GM12878 (cell line): ENCODE results near the gene TMEM52. TPM values are rescaled to one million over a fixed set of nuclear protein-coding genes. Genes with fewer than 3 reads are reported as not detected.
A peak's percentile ranks its signal among the peaks of the same experiment; 100 is the strongest.
"Not testable (repeated sequence)": the region's sequence is repeated elsewhere in the genome, so short reads cannot be mapped to it uniquely, and the experiment has no call there.

Source experiments
- ATAC-seq: fragments of 200-7000 bp; cut with Tn5 transposase; 3 replicates; pipeline ENCODE4 v1.9.1; 2020; ENCODE audit warnings: mild to moderate bottlenecking, moderate library complexity
- BruUV-seq: library from RNA; stranded (reverse); fragments of 400-500 nt; replicated peaks from 2 replicates; lab custom pipeline; 2021; lab: Mats Ljungman, UMichigan
- CTCF ChIA-PET: fragments of 300-600 bp; sonication (Branson Sonifier 250); formaldehyde crosslinking; extraction: SDS; loops from one replicate; lab custom pipeline; 2021; ENCODE audit warnings: inconsistent platforms; lab: Yijun Ruan, JAX
- POLR2A ChIA-PET: fragments of 350-600 bp; formaldehyde crosslinking; extraction: SDS; loops from one replicate; lab custom pipeline; 2021; ENCODE audit warnings: inconsistent platforms; lab: Charles Lee
- RAD21 ChIA-PET: fragments of 300-600 bp; sonication (Branson Sonifier 250); formaldehyde crosslinking; loops from one replicate; lab custom pipeline; 2023; ENCODE audit warnings: antibody characterized with exemption; ENCODE audit not compliant: unreplicated experiment; lab: Charles Lee
- SMC1A ChIA-PET: fragments of 300-600 bp; sonication (Branson Sonifier 250); formaldehyde crosslinking; loops from one replicate; lab custom pipeline; 2023; ENCODE audit not compliant: unreplicated experiment, uncharacterized antibody; lab: Charles Lee
- DNase-seq: peaks from one replicate; pipeline ENCODE4 v3.0.0-alpha.2; 2011; ENCODE audit warnings: low read depth, low spot score
- FAIRE-seq: peaks from 3 replicates; lab custom pipeline; 2011; peaks lifted over from hg19 to GRCh38; lab: Jason Lieb, UNC
- H2AFZ ChIP-seq: 2 replicates; pipeline ENCODE4 v1.6.0; 2011; ENCODE audit warnings: low read depth, low read length, control low read depth; ENCODE audit not compliant: control insufficient read depth
- H3K27ac ChIP-seq: 2 replicates; pipeline ENCODE4 v1.5.1; 2011; ENCODE audit warnings: control low read depth; ENCODE audit not compliant: control insufficient read depth, insufficient read depth
- H3K27me3 ChIP-seq, 2 experiments: replicated peaks in 1 of 2; 2 replicates each; pipeline versions ENCODE4 v1.6.0 to v1.6.1; 2011; ENCODE audit warnings: low read length in 1 of 2; ENCODE audit not compliant: control insufficient read depth in 2 of 2, insufficient read depth in 2 of 2
- H3K36me3 ChIP-seq, 2 experiments: 2 replicates each; pipeline ENCODE4 v1.5.1; 2011; ENCODE audit warnings: low read length in 1 of 2; ENCODE audit not compliant: control insufficient read depth in 2 of 2, insufficient read depth in 2 of 2
- H3K4me1 ChIP-seq: 2 replicates; pipeline ENCODE4 v1.6.1; 2011; ENCODE audit warnings: mild to moderate bottlenecking, low read length, moderate library complexity, mixed read lengths; ENCODE audit not compliant: control insufficient read depth, insufficient read depth
- H3K4me2 ChIP-seq: 2 replicates; pipeline ENCODE4 v1.6.0; 2011; ENCODE audit warnings: control low read depth; ENCODE audit not compliant: control insufficient read depth, insufficient read depth
- H3K4me3 ChIP-seq: fragments of 200-600 bp; sonication (generic); 2 replicates; pipeline ENCODE4 v1.5.1; 2016
- H3K79me2 ChIP-seq: 2 replicates; pipeline ENCODE4 v1.6.0; 2011; ENCODE audit warnings: low read length; ENCODE audit not compliant: control insufficient read depth, insufficient read depth
- H3K9ac ChIP-seq: 2 replicates; pipeline ENCODE4 v1.8.0; 2011; ENCODE audit warnings: low read length, control low read depth, mixed read lengths; ENCODE audit not compliant: control insufficient read depth, insufficient read depth
- H3K9me3 ChIP-seq: replicated peaks from 3 replicates; pipeline ENCODE4 v1.5.1; 2011; ENCODE audit warnings: mild to moderate bottlenecking, low read length; ENCODE audit not compliant: control insufficient read depth, insufficient read depth
- H4K20me1 ChIP-seq: 2 replicates; pipeline ENCODE4 v1.6.0; 2011; ENCODE audit not compliant: control insufficient read depth, insufficient read depth
- MLLT1 ChIP-seq: fragments of 450-650 bp; IDR thresholded peaks from 2 replicates; pipeline ENCODE4 v1.6.1; 2016; ENCODE audit warnings: mild to moderate bottlenecking
- POLR2AphosphoS5 ChIP-seq: IDR thresholded peaks from 2 replicates; pipeline ENCODE4 v1.6.1; 2011; ENCODE audit warnings: mild to moderate bottlenecking, low read length, inconsistent platforms
- ZNF687 ChIP-seq: fragments of 450-650 bp; IDR thresholded peaks from 2 replicates; pipeline ENCODE4 v1.6.1; 2017; ENCODE audit warnings: mild to moderate bottlenecking, moderate library complexity
- WGBS: methylation state at CpG from one replicate; pipeline ENCODE4 v1.1.6; 2016; ENCODE audit warnings: low lambda C conversion rate; ENCODE audit not compliant: insufficient replicate concordance, insufficient coverage; ENCODE audit errors: missing lambda C conversion rate; 5-methylcytosine and 5-hydroxymethylcytosine counted together
- in situ Hi-C: fragments of 300-500 bp; cut with MboI; formaldehyde crosslinking; loops from 9 replicates; pipeline ENCODE4 v1.14.3; 2018; ENCODE audit warnings: mixed read lengths
- intact Hi-C: fragments of 100-400 bp; cut with micrococcal nuclease; formaldehyde crosslinking; loops from one replicate; pipeline ENCODE4 v1.14.2; 2022; ENCODE audit not compliant: unreplicated experiment
- polyA plus RNA-seq, 11 experiments: library from polyadenylated mRNA; depleted of rRNA in 4 of 11; unstranded in 6 of 11; stranded (reverse) in 5 of 11; fragments of >200 nt; fragmentation: Nextera tagmentation in 4 of 11; fragmentation: Illumina TruSeq in 1 of 11; extraction: Ambion mirVana in 4 of 11; extraction: Trizol in 1 of 11; gene quantifications; 1 replicate in 1 of 11; 2 replicates in 10 of 11; pipeline versions ENCODE4 v1.2.1 to v1.2.3, GENCODE V29; 2011 to 2016; ENCODE audit warnings: inconsistent platforms in 2 of 11, missing spikeins in 2 of 11, low read depth in 1 of 11
- total RNA-seq, 4 experiments: library from RNA; depleted of rRNA in 3 of 4; stranded (reverse); fragments of >200 nt in 3 of 4; fragmentation: Illumina TruSeq in 1 of 4; extraction: Trizol in 1 of 4; gene quantifications; 2 replicates each; pipeline versions ENCODE4 v1.2.1 to v1.2.3, GENCODE V29; 2013 to 2021

Gene TMEM52
- total and polyA plus RNA-seq, 10 of the 15 experiments (the other 5 are each of a cell fraction or from before 2014, with no cell fraction given): 0.17 to 0.33 (median 0.24) TPM; not detected in 7

DNA sequence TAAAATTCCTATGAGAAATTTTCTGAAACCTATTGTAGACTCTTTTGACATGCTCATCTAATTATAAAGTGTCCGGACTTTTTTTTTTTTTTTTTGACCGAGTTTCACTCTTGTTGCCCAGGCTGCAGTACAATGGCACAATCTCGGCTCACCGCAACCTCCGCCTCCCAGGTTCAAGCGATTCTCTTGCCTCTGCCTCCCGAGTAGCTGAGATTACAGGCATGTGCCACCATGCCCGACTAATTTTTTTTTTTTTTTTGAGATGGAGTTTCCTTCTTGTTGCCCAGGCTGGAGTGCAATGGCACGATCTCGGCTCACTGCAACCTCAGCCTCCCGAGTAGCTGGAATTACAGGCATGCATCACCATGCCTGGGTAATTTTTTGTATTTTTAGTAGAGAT, 35.2 kb downstream of the TMEM52 start:
- Histone ChIP-seq H3K79me2 (peaks cover 87% of the 10 kb centered on the region), H4K20me1 (peaks cover 20% of the 10 kb centered on the region)
- H3K4me1 ChIP-seq, BruUV-seq, H3K36me3 ChIP-seq, H2AFZ ChIP-seq, intact Hi-C loops, H3K27ac ChIP-seq, DNase-seq, H3K9ac ChIP-seq, H3K27me3 ChIP-seq, H3K4me2 ChIP-seq, H3K9me3 ChIP-seq, in situ Hi-C loops, FAIRE-seq, ATAC-seq, H3K4me3 ChIP-seq: not testable (repeated sequence)
- TF ChIP-seq MLLT1: 0 out of 2 replicates have a peak, but pooled peaks have one; percentile 33
- POLR2A ChIA-PET: interaction anchor here (0.7 to 1.0 kb wide), 2 partner anchors 11 to 24 kb away, joined by 4 read pairs; no protein-coding TSS in a partner anchor
- RAD21 ChIA-PET: interaction anchor here (0.7 kb wide), 1 partner anchor 15 kb away, joined by 3 read pairs; no protein-coding TSS in a partner anchor
- 57% methylated on average over 10 of the region's 11 CpGs for WGBS
- CTCF ChIA-PET: interaction anchor here (0.7 to 1.9 kb wide), 3 partner anchors 14 to 107 kb away, joined by 3 to 7 read pairs (median 3); no protein-coding TSS in a partner anchor
- SMC1A ChIA-PET: interaction anchor here (0.9 to 1.5 kb wide), 5 partner anchors 14 to 50 kb away, joined by 3 to 5 read pairs (median 4); no protein-coding TSS in a partner anchor

GRCh38 chr1:1883092-1883873, 35.8 kb downstream of the TMEM52 start:
- no peak overlapping the region; the same call in 1 of the 2 replicates for H3K4me3 ChIP-seq
- no peak overlapping the region for H2AFZ ChIP-seq
- ChIA-PET RAD21 (interaction anchor here (0.7 to 1.6 kb wide), 2 partner anchors 14 to 55 kb away, joined by 3 to 5 read pairs; no protein-coding TSS in a partner anchor), SMC1A (interaction anchor here (0.7 to 1.8 kb wide), 8 partner anchors 14 to 106 kb away, joined by 3 to 6 read pairs (median 4); no protein-coding TSS in a partner anchor), CTCF (interaction anchor here (0.9 to 1.9 kb wide), 3 partner anchors 13 to 23 kb away, joined by 3 to 7 read pairs (median 4); no protein-coding TSS in a partner anchor), POLR2A (interaction anchor here (0.5 to 1.0 kb wide), 4 partner anchors 10 to 112 kb away, joined by 4 to 6 read pairs (median 4); no protein-coding TSS in a partner anchor)
- WGBS: 47% methylated on average over 4 of the region's 4 CpGs
- no peaks in the 10 kb centered on the region for H3K9me3 ChIP-seq
- H3K4me2 ChIP-seq: no peak overlapping the region
- in situ Hi-C loops: no loop called here
- H3K4me1 ChIP-seq: peaks cover 3% of the 10 kb centered on the region
- no peak overlapping the region for H3K27ac ChIP-seq
- H3K36me3 ChIP-seq: peaks cover 9% of the 10 kb centered on the region in 2 experiments; a peak in 3 of 4 replicates
- BruUV-seq: TSS peak; percentile 10
- no peak overlapping the region for H3K9ac ChIP-seq
- intact Hi-C loops: no loop called here
- H4K20me1 ChIP-seq: peaks cover 27% of the 10 kb centered on the region
- H3K79me2 ChIP-seq: peaks cover 87% of the 10 kb centered on the region
- DNase-seq: no peak
- H3K27me3 ChIP-seq: no peaks in the 10 kb centered on the region
- ATAC-seq: peak; percentile 49
- no peak for FAIRE-seq
- no peak for TF ChIP-seq ZNF687
- peak; percentile 20 for TF ChIP-seq POLR2AphosphoS5
- TF ChIP-seq, all 136 proteins: peak for 1
